Cardiac muscle cell (in vitro differentiated cells and primary cell): ENCODE measurements around the gene MSN. TPM values are rescaled to one million over a fixed set of nuclear protein-coding genes. Genes with fewer than 3 reads are reported as not detected.
A peak's percentile ranks its signal among the peaks of the same experiment; 100 is the strongest.

Experiments used
- DNase-seq, 2 donors: peaks; one replicate each; pipeline versions ENCODE4 v3.0.0 to v3.0.0-alpha.2; 2010 to 2017; ENCODE audit warnings: low read depth in 1 of 2, low spot score in 1 of 2
- H3K27ac ChIP-seq: fragments of 200-600 bp; sonication (generic); 2 replicates; pipeline ENCODE4 v1.5.1; 2016
- H3K27me3 ChIP-seq: fragments of 200-600 bp; sonication (generic); 2 replicates; pipeline ENCODE4 v1.6.0; 2016; ENCODE audit warnings: control low read depth
- H3K36me3 ChIP-seq: fragments of 200-600 bp; sonication (generic); 2 replicates; pipeline ENCODE4 v1.5.1; 2016; ENCODE audit warnings: control low read depth
- H3K4me1 ChIP-seq: fragments of 200-600 bp; sonication (generic); 2 replicates; pipeline ENCODE4 v1.8.1; 2017; ENCODE audit warnings: low read depth, mild to moderate bottlenecking, mixed run types
- H3K4me3 ChIP-seq: fragments of 200-600 bp; sonication (generic); 2 replicates; pipeline ENCODE4 v1.5.1; 2016; ENCODE audit warnings: mild to moderate bottlenecking
- H3K9me3 ChIP-seq: fragments of 200-600 bp; sonication (generic); 2 replicates; pipeline ENCODE4 v1.5.1; 2017; ENCODE audit warnings: low read depth, mild to moderate bottlenecking, control low read depth
- CTCF ChIP-seq: IDR thresholded peaks from 2 replicates; pipeline ENCODE4 v1.5.1; 2012; ENCODE audit warnings: low read depth, mild to moderate bottlenecking, low read length
- polyA plus RNA-seq: library from polyadenylated mRNA; unstranded; fragments of >200 nt; fragmentation: Nextera tagmentation; extraction: Ambion mirVana; gene quantifications from 2 replicates; pipeline ENCODE4 v1.2.1, GENCODE V29; 2016
- total RNA-seq: library from RNA; depleted of rRNA; stranded (reverse); fragments of >200 nt; gene quantifications from 2 replicates; pipeline ENCODE4 v1.2.3, GENCODE V29; 2016

The MSN gene
- total and polyA plus RNA-seq, 2 experiments from 2014 or later = 57.3 to 75.9 TPM

GRCh38 chrX:65677954-65678469 lies 10.6 kb downstream of the MSN start:
- Histone ChIP-seq H3K27ac (no peak overlapping the region), H3K4me3 (no peak overlapping the region), H3K36me3 (no peaks in the 10 kb centered on the region), H3K9me3 (no peaks in the 10 kb centered on the region), H3K4me1 (peaks cover 13% of the 10 kb centered on the region), H3K27me3 (no peaks in the 10 kb centered on the region)
- no peak for TF ChIP-seq CTCF
- peak in 1 of 2 donors; percentile 93 for DNase-seq

GRCh38 chrX:65679071-65679540 lies 11.7 kb downstream of the MSN start:
- Histone ChIP-seq H3K4me1 (peaks cover 10% of the 10 kb centered on the region), H3K36me3 (no peaks in the 10 kb centered on the region), H3K9me3 (no peaks in the 10 kb centered on the region), H3K4me3 (no peak overlapping the region), H3K27ac (no peak overlapping the region), H3K27me3 (no peaks in the 10 kb centered on the region)
- no peak for DNase-seq
- TF ChIP-seq CTCF = no peak

GRCh38 chrX:65681810-65682209 lies 14.4 kb downstream of the MSN start:
- Histone ChIP-seq H3K9me3 (no peaks in the 10 kb centered on the region), H3K4me1 (no peaks in the 10 kb centered on the region), H3K27me3 (no peaks in the 10 kb centered on the region), H3K4me3 (no peak overlapping the region), H3K36me3 (no peaks in the 10 kb centered on the region), H3K27ac (no peak overlapping the region)
- no peak for TF ChIP-seq CTCF
- no peak for DNase-seq

GRCh38 chrX:65685112-65685511 lies 17.7 kb downstream of the MSN start:
- no peak overlapping the region for H3K4me3 ChIP-seq
- no peak for TF ChIP-seq CTCF
- no peaks in the 10 kb centered on the region for H3K36me3 ChIP-seq
- H3K9me3 ChIP-seq = no peaks in the 10 kb centered on the region
- no peak for DNase-seq
- no peaks in the 10 kb centered on the region for H3K4me1 ChIP-seq
- no peak overlapping the region for H3K27ac ChIP-seq
- H3K27me3 ChIP-seq = no peaks in the 10 kb centered on the region

GRCh38 chrX:65686236-65686635 lies 18.8 kb downstream of the MSN start:
- TF ChIP-seq CTCF = no peak
- Histone ChIP-seq H3K4me1 (no peaks in the 10 kb centered on the region), H3K27me3 (no peaks in the 10 kb centered on the region), H3K36me3 (no peaks in the 10 kb centered on the region), H3K27ac (no peak overlapping the region), H3K9me3 (no peaks in the 10 kb centered on the region), H3K4me3 (no peak overlapping the region)
- DNase-seq = no peak
